Subcutaneous adipose tissue (tissue), 4 donors: ENCODE measurements around the gene ZNF532. TPM values are rescaled to one million over a fixed set of nuclear protein-coding genes. Genes with fewer than 3 reads are reported as not detected.

Experiments used
- small RNA-seq: library from RNA; depleted of rRNA; stranded (forward); fragments of <200 nt; gene quantifications from one replicate; pipeline ENCODE3, GENCODE V24; 2016
- total RNA-seq, 4 donors: library from RNA; depleted of rRNA; stranded (reverse); fragments of >200 nt; gene quantifications; one replicate each; pipeline ENCODE4 v1.1.0, GENCODE V29; 2016
- TF ChIP-seq, protein P1 (sequence below): fragments of 450-650 bp; IDR thresholded peaks from one replicate; pipeline ENCODE4 v1.5.1; 2016; ENCODE audit warnings: low read depth, mild to moderate bottlenecking, control low read depth, antibody characterized with exemption, moderate library complexity

The ZNF532 gene
- total RNA-seq, 4 donors from 2014 or later = 37.2 to 66.1 (median 47.6) TPM

DNA sequence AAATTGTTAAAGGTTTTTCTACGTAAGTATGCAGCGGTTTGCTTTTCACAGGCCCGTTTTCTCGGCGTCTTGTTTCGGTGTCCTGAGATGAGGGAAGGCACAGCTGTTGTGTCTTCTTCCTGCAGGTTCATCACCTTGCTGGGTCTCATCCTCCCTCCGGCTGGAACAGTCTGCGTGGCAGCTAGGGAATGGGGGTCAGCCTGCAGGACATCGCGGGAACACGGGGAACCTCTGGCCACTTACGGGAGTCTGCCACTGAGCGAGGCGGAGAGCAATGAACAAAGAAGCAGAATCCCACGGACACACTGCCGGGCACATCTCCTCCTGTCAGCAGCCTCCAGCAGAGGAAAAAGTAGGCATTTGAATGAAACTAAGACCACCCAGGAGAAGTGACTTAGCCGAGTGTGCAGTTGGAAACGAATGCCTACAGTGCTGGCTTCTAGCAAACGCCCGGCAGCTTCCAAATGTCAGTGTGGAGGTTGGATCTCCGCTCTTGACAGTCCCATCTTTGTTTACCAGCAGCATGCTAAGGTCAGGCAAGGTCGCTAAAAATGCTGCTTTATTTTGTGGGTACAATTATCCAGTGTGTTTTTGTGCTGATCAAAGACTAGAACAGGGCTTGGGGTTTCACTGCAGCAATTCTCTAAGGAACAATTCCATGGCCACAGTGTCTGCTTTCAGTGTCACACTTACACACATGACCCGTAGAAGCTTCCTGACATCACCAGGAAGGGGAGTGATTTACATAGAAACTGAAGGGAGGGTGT is 165.2 kb downstream of the ZNF532 start:
- TF ChIP-seq, protein P1, sequence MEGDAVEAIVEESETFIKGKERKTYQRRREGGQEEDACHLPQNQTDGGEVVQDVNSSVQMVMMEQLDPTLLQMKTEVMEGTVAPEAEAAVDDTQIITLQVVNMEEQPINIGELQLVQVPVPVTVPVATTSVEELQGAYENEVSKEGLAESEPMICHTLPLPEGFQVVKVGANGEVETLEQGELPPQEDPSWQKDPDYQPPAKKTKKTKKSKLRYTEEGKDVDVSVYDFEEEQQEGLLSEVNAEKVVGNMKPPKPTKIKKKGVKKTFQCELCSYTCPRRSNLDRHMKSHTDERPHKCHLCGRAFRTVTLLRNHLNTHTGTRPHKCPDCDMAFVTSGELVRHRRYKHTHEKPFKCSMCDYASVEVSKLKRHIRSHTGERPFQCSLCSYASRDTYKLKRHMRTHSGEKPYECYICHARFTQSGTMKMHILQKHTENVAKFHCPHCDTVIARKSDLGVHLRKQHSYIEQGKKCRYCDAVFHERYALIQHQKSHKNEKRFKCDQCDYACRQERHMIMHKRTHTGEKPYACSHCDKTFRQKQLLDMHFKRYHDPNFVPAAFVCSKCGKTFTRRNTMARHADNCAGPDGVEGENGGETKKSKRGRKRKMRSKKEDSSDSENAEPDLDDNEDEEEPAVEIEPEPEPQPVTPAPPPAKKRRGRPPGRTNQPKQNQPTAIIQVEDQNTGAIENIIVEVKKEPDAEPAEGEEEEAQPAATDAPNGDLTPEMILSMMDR = no peak

DNA sequence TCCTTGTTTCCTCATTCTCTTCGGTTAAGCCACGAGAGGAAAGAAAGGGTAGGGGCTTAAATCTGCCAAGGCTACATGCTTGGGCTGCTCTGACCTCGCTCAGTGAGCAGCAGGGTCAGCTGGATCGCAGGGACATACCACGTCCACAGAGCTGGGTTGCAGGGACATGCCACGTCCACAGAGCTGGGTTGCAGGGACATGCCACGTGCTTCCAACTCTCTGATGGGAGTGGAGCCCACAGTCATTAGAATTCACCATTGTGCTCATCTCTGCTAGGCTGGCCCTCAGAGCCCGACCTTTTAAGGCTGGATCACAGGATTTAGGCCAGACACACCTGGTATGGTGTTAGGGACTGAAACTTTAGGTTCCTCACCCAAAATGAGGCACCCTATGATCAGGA is 167.6 kb downstream of the ZNF532 start:
- TF ChIP-seq, protein P1 = no peak

DNA sequence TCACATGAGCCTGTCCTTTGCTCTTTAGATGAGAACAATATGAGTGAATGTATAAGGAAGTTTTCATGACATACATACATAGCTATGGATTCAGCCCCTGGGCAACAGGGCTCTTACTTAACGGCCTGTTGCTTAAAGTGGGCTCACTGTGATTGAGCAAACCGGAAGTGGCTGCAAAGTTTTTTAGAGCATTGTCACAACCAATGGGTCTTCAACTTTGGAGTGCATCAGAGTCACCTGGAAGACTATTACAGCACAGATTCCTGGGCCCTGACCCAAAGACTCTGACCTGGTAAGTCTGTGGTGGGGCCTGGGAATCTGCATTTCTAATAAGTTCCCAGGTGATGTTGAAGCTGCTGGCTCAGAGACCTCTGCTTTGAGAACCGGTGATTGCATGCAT is 168.7 kb downstream of the ZNF532 start:
- TF ChIP-seq, protein P1 = no peak

DNA sequence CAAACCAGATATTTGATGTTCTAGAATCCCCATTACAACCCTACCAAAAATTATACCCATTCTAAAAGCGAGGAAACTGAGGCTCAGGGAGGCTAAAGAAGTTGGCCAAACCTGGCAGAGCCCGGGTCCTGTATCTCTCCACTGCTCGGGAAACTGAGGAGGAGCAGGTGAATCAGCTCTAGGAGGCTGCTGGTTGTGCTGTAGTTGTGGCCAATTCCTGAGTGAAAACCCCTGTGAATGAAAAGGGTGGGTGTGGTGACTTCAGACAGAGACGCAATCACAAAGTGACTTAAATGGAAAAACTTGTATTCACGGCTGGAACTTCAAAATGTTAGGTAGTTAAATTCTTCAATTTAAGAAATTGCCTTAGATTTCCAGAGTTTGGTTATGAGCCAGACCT is 169.3 kb downstream of the ZNF532 start:
- TF ChIP-seq, protein P1 = no peak

DNA sequence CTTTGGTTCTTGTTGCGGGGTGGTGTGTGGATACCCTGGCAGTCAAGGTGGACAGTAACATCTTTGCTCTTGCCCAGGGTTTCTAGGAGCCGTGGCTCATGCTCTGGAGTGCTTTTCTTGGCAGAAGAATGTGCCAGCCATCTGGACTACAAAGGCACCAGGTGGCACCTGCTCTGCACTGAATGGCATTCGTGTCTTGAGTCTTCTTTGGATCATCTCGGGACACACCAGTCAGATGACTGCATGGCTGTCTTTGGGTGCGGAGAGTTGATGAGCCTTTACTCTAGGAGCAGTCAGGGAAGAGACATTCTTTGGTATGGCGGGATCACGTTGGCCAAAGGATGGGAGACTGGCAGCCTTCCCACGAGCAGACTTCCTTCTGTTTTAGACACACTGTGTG is 170.9 kb downstream of the ZNF532 start:
- TF ChIP-seq, protein P1 = no peak

Small RNA genes lying within 50 kb of the gene (small RNA-seq; reads per million reads assigned to genes)
- gene RF00096 (not detected), gene RNU2-69P (not detected)

Other genes with a start within 250 kb of the ZNF532 start
- gene ALPK2, start 235.8 kb upstream of the ZNF532 start, total RNA-seq = 1 to 10 TPM in 1 of 4 donors, under 1 TPM in 3; 0.49 to 2.3 (median 0.70) TPM
- 10 to 100 TPM; 26.0 to 32.3 (median 29.7) TPM for gene MALT1, start 193.4 kb upstream of the ZNF532 start, total RNA-seq